GM11168 (cell line): ENCODE data around the gene CDC37.
"Not testable (repeated sequence)": the region's sequence is repeated elsewhere in the genome, so short reads cannot be mapped to it uniquely, and the experiment has no call there.

Experiments used
- in situ Hi-C: fragments of 300-500 bp; cut with MboI; formaldehyde crosslinking; loops from one replicate; pipeline ENCODE4 v1.12.0; 2022; ENCODE audit warnings: low sequenced_read_pairs; ENCODE audit not compliant: unreplicated experiment

CDC37 gene

GRCh38 chr19:10398819-10399218, 4.5 kb downstream of the CDC37 start:
- in situ Hi-C loops: loop anchor here (25.0 kb wide), 1 partner anchor 462 kb away; the partner anchor contains the start of gene OLFM2

DNA sequence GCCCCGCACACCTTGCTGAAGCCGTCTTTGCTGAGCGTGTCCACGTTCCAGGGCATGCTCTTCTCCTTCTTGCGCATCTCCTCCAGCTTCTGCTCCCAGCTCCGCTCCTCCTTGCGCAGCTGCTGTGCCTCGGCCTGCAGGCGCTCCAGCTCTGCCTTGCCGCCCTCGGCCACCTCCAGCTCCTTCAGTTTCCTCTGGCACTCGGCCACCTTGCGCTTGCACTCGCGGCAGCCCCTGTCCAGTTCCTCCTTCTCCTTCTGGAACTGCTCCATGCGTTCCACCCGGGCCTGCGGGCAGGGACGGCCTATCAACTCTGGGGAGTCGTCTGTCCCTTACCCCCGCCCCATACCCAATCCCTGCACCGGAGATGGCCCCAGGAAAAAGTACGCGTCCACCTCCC, 7.4 kb downstream of the CDC37 start:
- in situ Hi-C loops: loop anchor here (25.0 kb wide), 1 partner anchor 459 kb away; the partner anchor contains the start of gene OLFM2

DNA sequence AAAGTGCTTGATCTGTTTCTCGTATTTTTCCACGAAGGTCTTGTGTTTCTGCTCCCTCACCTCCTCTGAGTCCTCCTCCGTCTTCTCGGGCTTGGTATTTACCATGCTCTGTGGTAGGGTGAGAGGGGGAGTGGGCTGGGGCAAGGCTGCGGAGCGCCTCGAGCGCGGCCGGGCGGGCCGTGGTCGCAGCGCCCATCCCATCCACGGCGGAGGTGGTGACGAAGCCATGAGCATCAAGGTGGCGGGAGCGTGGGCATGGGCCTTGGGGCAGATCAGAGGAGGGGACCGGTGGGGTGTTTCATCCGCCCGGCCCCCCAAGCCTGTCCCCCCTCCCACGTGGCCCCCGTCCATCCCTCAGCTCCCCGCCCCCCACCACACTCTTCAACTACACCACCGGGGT, 7.9 kb downstream of the CDC37 start:
- in situ Hi-C loops: loop anchor here (25.0 kb wide), 1 partner anchor 458 kb away; the partner anchor contains the start of gene OLFM2

- in situ Hi-C loops: loop anchor here (25.0 kb wide), 1 partner anchor 458 kb away; the partner anchor contains the start of gene OLFM2
These were observed 8.3 kb downstream of the CDC37 start for GRCh38 chr19:10395003-10395402.

GRCh38 chr19:10393137-10393536, 10.2 kb downstream of the CDC37 start:
- in situ Hi-C loops: loop anchor here (25.0 kb wide), 1 partner anchor 456 kb away; the partner anchor contains the start of gene OLFM2

- in situ Hi-C loops: loop anchor here (25.0 kb wide), 1 partner anchor 455 kb away; the partner anchor contains the start of gene OLFM2
These were observed 11.2 kb downstream of the CDC37 start for GRCh38 chr19:10392120-10392519.

GRCh38 chr19:10390652-10391286, 12.6 kb downstream of the CDC37 start:
- in situ Hi-C loops: loop anchor here (25.0 kb wide), 1 partner anchor 453 kb away; the partner anchor contains the start of gene OLFM2

GRCh38 chr19:10389863-10390262, 13.5 kb downstream of the CDC37 start:
- in situ Hi-C loops: loop anchor here (5.0 to 25.0 kb wide), 2 partner anchors 118 to 453 kb away; partner anchors contain the start of genes ICAM1 and OLFM2

GRCh38 chr19:10388957-10389356, 14.4 kb downstream of the CDC37 start:
- in situ Hi-C loops: loop anchor here (5.0 to 25.0 kb wide), 2 partner anchors 117 to 452 kb away; partner anchors contain the start of genes ICAM1 and OLFM2

DNA sequence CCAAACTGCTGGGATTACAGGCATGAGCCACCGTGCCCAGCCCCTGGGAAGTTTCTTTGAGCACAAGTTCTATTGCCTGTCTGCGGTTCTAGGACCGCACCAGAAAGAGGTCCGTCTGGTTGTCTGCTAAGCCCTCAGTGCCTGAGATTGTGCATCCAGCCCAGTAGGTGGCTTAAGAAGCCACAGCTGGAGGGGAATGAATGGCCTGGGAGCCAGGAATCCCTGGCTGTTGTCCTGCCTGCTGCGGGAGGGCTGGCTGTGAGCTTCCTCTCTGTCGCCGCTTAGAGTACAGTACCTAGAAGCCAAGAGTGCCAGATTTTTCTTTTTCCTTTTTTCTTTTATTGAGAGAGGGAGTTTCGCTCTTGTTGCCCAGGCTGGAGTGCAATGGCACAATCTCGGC, 18.8 kb downstream of the CDC37 start:
- in situ Hi-C loops: loop anchor here (25.0 kb wide), 1 partner anchor 447 kb away; the partner anchor contains the start of gene OLFM2

- in situ Hi-C loops: loop anchor here (25.0 kb wide), 1 partner anchor 446 kb away; the partner anchor contains the start of gene OLFM2
These were observed 20.2 kb downstream of the CDC37 start for GRCh38 chr19:10383223-10383499.

DNA sequence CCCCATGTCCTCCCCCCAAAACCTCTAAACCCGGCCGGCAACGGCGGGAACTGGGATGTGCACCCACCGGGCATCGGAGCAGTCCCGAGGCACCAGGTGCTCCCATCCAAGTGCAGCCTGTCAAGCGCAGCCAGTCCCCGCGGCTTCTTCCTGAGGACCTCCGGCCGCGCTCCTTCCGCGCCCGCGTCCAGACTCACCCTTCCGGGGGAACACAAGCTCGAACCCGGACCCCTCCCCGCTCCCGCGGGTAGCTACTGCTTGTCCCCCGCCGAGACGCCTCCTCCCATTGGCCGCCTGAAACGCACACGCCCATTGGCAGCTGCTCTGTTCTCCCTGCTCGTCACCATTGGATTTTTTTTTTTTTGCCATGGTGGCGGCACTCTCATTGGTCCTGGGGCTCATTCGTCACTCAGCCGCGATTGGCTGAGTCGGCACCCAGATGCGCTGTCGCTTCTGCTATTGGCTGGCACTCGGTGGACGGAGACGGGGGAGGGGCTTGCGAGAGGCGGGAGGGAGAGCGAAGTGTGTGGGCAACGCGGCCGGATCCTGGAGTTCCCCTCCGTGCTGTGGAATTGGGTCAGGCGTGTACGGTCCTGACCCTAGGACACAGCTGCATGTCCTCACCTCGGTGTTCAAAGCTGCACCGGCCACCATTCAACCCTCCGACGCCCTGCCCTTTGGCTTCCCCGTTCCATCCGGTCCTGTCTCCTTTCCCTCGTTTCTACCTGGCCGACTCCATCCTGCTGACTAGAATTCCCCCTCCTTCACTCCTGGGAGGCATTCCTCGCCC, 22.8 kb downstream of the CDC37 start, which contains the start of gene TYK2:
TYK2 (minus strand) TSS at position 260 of the 790 bp plus-strand sequence. CDS start 2,166 bp downstream, outside the sequence.
- in situ Hi-C loops: loop anchor here (25.0 kb wide), 1 partner anchor 443 kb away; the partner anchor contains the start of gene OLFM2

GRCh38 chr19:10379880-10380312, 23.4 kb downstream of the CDC37 start:
- in situ Hi-C loops: loop anchor here (25.0 kb wide), 1 partner anchor 443 kb away; the partner anchor contains the start of gene OLFM2

DNA sequence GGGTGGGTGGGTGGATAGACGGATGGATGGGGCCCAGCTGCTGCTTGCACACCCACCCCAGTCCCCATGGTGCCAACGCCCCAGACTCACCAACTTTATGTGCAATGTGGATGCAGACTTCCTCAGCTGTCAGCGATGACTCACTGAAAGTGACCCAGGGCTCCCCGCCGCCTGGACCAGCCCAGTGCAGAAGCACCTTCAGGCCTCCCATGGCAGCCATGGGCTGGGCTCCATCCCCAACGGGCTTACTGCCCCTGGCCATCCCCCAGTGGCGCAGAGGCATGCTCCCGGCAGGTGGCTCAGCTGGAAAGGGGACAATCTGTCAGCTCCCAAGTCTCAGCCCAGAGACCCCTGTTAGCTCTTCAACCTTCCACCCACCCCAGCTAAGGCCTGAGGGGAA, 25.2 kb downstream of the CDC37 start:
- in situ Hi-C loops: loop anchor here (25.0 kb wide), 1 partner anchor 441 kb away; the partner anchor contains the start of gene OLFM2

DNA sequence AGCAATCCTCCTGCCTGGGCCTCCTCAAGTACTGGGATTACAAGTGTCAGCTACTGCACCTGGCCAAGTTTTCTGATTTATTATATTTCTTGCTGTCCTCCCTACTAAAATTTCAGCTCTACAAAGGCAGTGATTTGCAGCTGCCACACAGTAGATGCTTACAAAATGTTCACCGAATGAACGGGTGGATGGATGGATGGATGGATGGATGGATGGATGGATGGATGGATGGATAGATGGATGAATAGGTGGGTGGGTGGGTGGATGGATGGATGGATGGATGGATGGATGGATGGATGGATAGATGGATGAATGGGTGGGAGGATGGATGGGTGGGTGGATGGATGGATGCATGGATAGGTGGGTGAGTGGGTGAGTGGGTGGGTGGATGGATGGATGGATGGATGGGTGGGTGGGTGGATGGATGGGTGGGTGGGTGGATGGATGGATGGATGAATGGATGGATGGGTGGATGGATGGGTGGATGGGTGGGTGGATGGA, 26.2 kb downstream of the CDC37 start:
- in situ Hi-C loops: loop anchor here (25.0 kb wide), 1 partner anchor 440 kb away; the partner anchor contains the start of gene OLFM2

GRCh38 chr19:10374931-10375330, 28.4 kb downstream of the CDC37 start:
- in situ Hi-C loops: loop anchor here (25.0 kb wide), 1 partner anchor 438 kb away; the partner anchor contains the start of gene OLFM2

- in situ Hi-C loops: no loop called here
These were observed 30.7 kb downstream of the CDC37 start for GRCh38 chr19:10372690-10373089.

- in situ Hi-C loops: no loop called here
These were observed 35.1 kb downstream of the CDC37 start for GRCh38 chr19:10368101-10368803.

- in situ Hi-C loops: not testable (repeated sequence)
These were observed 36.3 kb downstream of the CDC37 start for GRCh38 chr19:10366950-10367512.
